MM.1S (cell line): Measurements from ENCODE around the gene NOXA1.

Source experiments
- DNase-seq: peaks from one replicate; pipeline ENCODE4 v3.0.0-alpha.2; 2015
- H2AFZ ChIP-seq: fragments of 300-600 bp; sonication (generic); 2 replicates; pipeline ENCODE4 v1.6.0; 2016; ENCODE audit warnings: antibody characterized with exemption, low read length
- H3F3A ChIP-seq: fragments of 300-600 bp; sonication (generic); 2 replicates; pipeline ENCODE4 v1.6.1; 2016; ENCODE audit warnings: mild to moderate bottlenecking, antibody characterized with exemption, low read length, moderate library complexity, mixed read lengths; ENCODE audit not compliant: insufficient read depth
- H3K27ac ChIP-seq: fragments of 300-600 bp; sonication (generic); 2 replicates; pipeline ENCODE4 v1.5.1; 2016; ENCODE audit warnings: mild to moderate bottlenecking, low read length
- H3K27me3 ChIP-seq: fragments of 300-600 bp; sonication (generic); replicated peaks from 2 replicates; pipeline ENCODE4 v1.6.0; 2016; ENCODE audit warnings: low read length; ENCODE audit not compliant: insufficient read depth
- H3K36me3 ChIP-seq: fragments of 300-600 bp; sonication (generic); replicated peaks from 2 replicates; pipeline ENCODE4 v1.6.1; 2016; ENCODE audit warnings: mild to moderate bottlenecking, low read length, mixed read lengths; ENCODE audit not compliant: insufficient read depth
- H3K4me1 ChIP-seq: fragments of 300-600 bp; sonication (generic); 2 replicates; pipeline ENCODE4 v1.6.1; 2016; ENCODE audit warnings: low read length, mixed read lengths
- H3K4me2 ChIP-seq: fragments of 300-600 bp; sonication (generic); 2 replicates; pipeline ENCODE4 v1.6.0; 2016; ENCODE audit warnings: low read depth, low read length
- H3K4me3 ChIP-seq: fragments of 300-600 bp; sonication (generic); 2 replicates; pipeline ENCODE4 v1.5.1; 2016; ENCODE audit warnings: low read length, mixed read lengths
- H3K79me2 ChIP-seq: fragments of 300-600 bp; sonication (generic); 2 replicates; pipeline ENCODE4 v1.6.1; 2016; ENCODE audit warnings: mixed run types, low read length, mixed read lengths
- H3K9ac ChIP-seq: fragments of 300-600 bp; sonication (generic); 2 replicates; pipeline ENCODE4 v1.6.1; 2016; ENCODE audit warnings: low read length, mixed read lengths
- H3K9me2 ChIP-seq: fragments of 300-600 bp; sonication (generic); replicated peaks from 2 replicates; pipeline ENCODE4 v1.6.1; 2016; ENCODE audit warnings: mild to moderate bottlenecking, low read length, mixed read lengths; ENCODE audit not compliant: insufficient read depth
- H3K9me3 ChIP-seq: fragments of 300-600 bp; sonication (generic); replicated peaks from 2 replicates; pipeline ENCODE4 v1.6.1; 2016; ENCODE audit warnings: mild to moderate bottlenecking, low read length, mixed read lengths; ENCODE audit not compliant: insufficient read depth
- H4K20me1 ChIP-seq: fragments of 300-600 bp; sonication (generic); 2 replicates; pipeline ENCODE4 v1.6.1; 2016; ENCODE audit warnings: mild to moderate bottlenecking, low read length, moderate library complexity, mixed read lengths; ENCODE audit not compliant: insufficient read depth
- CTCF ChIP-seq: fragments of 300-600 bp; sonication (generic); IDR thresholded peaks from 2 replicates; pipeline ENCODE4 v1.5.1; 2016; ENCODE audit warnings: antibody characterized with exemption, low read length, mixed read lengths
- EZH2 ChIP-seq: fragments of 300-600 bp; sonication (generic); optimal IDR thresholded peaks from 2 replicates; pipeline ENCODE3; 2017; ENCODE audit warnings: low read depth, mild to moderate bottlenecking, antibody characterized with exemption, low read length, mixed read lengths
- EZH2phosphoT487 ChIP-seq: fragments of 300-600 bp; sonication (generic); IDR thresholded peaks from 2 replicates; pipeline ENCODE4 v1.6.1; 2018; ENCODE audit warnings: antibody characterized with exemption, low read length

NOXA1 gene

GRCh38 chr9:137445930-137446431 is 22.8 kb downstream of the NOXA1 start:
- Histone ChIP-seq H2AFZ (0 out of 2 replicates have a peak overlapping the region, but pooled peaks have one; percentile 15), H3K9me2 (no peaks in the 10 kb centered on the region), H3K4me1 (peaks cover 5% of the 10 kb centered on the region; the same call in 1 of the 2 replicates), H3K36me3 (no peaks in the 10 kb centered on the region), H3K9ac (no peak overlapping the region), H4K20me1 (no peaks in the 10 kb centered on the region), H3K9me3 (no peaks in the 10 kb centered on the region), H3K27me3 (peaks cover 33% of the 10 kb centered on the region), H3K27ac (no peak overlapping the region), H3F3A (0 out of 2 replicates have a peak, but pooled peaks cover 5% of the 10 kb centered on the region), H3K4me2 (peak overlapping the region; percentile 33; the same call in 1 of the 2 replicates), H3K4me3 (no peak overlapping the region), H3K79me2 (no peaks in the 10 kb centered on the region)
- no peak for DNase-seq
- no peak for TF ChIP-seq EZH2phosphoT487
- no peak for TF ChIP-seq CTCF
- no peak for TF ChIP-seq EZH2

- no peak for DNase-seq
Measured at GRCh38 chr9:137446851-137447471, 23.8 kb downstream of the NOXA1 start.

GRCh38 chr9:137447722-137448601 is 24.8 kb downstream of the NOXA1 start:
- Histone ChIP-seq H3K9me3 (no peaks in the 10 kb centered on the region), H3K27ac (no peak overlapping the region), H3F3A (no peaks in the 10 kb centered on the region), H3K79me2 (no peaks in the 10 kb centered on the region), H3K4me3 (no peak overlapping the region), H4K20me1 (no peaks in the 10 kb centered on the region), H2AFZ (no peak overlapping the region), H3K4me1 (peaks cover 5% of the 10 kb centered on the region; the same call in 1 of the 2 replicates), H3K9ac (no peak overlapping the region), H3K36me3 (no peaks in the 10 kb centered on the region), H3K9me2 (no peaks in the 10 kb centered on the region), H3K4me2 (no peak overlapping the region), H3K27me3 (peaks cover 21% of the 10 kb centered on the region)
- no peak for DNase-seq
- no peak for TF ChIP-seq EZH2phosphoT487
- no peak for TF ChIP-seq CTCF
- no peak for TF ChIP-seq EZH2

More at GRCh38 chr9:137446851-137447471, 23.8 kb downstream of the NOXA1 start:
- Histone ChIP-seq H3K4me2 (no peak overlapping the region), H4K20me1 (no peaks in the 10 kb centered on the region), H3K9me2 (no peaks in the 10 kb centered on the region), H3K9ac (no peak overlapping the region), H2AFZ (no peak overlapping the region), H3K27me3 (peaks cover 31% of the 10 kb centered on the region), H3K79me2 (no peaks in the 10 kb centered on the region), H3K9me3 (no peaks in the 10 kb centered on the region), H3K36me3 (no peaks in the 10 kb centered on the region), H3K4me3 (no peak overlapping the region), H3F3A (0 out of 2 replicates have a peak, but pooled peaks cover 3% of the 10 kb centered on the region), H3K27ac (no peak overlapping the region), H3K4me1 (peaks cover 5% of the 10 kb centered on the region; the same call in 1 of the 2 replicates)
- no peak for TF ChIP-seq EZH2phosphoT487
- no peak for TF ChIP-seq EZH2
- TF ChIP-seq CTCF = no peak
